GM12873 (cell line): Measurements from ENCODE around the gene TSPAN8.

Source experiments
- TF ChIP-seq, protein P1 (sequence below): IDR thresholded peaks from 2 replicates; pipeline ENCODE4 v1.5.1; 2012; ENCODE audit warnings: low read depth, mild to moderate bottlenecking, moderate library complexity, low read length, control low read depth; ENCODE audit not compliant: insufficient read depth; ENCODE audit errors: missing control alignments

TSPAN8 gene

DNA sequence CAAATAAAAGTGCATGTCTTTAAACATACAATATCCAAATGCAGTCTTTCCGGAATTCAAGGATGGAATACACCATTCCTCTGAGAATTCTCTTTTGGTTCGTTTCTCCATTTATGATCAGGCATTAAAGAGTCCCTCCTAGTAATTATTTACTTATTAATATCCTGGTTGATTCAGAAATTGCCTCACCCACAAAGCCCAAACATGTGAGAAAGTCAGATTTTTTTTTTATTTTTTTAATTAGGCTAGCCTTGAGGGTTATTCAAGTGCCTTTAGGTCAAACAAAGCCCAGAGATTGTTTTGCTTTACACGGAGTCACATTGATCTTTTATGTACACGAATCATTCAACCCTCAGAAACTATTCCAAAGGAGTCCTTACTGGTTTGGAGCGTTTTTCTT, 6.4 kb upstream of the TSPAN8 start:
- TF ChIP-seq, protein P1, sequence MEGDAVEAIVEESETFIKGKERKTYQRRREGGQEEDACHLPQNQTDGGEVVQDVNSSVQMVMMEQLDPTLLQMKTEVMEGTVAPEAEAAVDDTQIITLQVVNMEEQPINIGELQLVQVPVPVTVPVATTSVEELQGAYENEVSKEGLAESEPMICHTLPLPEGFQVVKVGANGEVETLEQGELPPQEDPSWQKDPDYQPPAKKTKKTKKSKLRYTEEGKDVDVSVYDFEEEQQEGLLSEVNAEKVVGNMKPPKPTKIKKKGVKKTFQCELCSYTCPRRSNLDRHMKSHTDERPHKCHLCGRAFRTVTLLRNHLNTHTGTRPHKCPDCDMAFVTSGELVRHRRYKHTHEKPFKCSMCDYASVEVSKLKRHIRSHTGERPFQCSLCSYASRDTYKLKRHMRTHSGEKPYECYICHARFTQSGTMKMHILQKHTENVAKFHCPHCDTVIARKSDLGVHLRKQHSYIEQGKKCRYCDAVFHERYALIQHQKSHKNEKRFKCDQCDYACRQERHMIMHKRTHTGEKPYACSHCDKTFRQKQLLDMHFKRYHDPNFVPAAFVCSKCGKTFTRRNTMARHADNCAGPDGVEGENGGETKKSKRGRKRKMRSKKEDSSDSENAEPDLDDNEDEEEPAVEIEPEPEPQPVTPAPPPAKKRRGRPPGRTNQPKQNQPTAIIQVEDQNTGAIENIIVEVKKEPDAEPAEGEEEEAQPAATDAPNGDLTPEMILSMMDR: no peak

DNA sequence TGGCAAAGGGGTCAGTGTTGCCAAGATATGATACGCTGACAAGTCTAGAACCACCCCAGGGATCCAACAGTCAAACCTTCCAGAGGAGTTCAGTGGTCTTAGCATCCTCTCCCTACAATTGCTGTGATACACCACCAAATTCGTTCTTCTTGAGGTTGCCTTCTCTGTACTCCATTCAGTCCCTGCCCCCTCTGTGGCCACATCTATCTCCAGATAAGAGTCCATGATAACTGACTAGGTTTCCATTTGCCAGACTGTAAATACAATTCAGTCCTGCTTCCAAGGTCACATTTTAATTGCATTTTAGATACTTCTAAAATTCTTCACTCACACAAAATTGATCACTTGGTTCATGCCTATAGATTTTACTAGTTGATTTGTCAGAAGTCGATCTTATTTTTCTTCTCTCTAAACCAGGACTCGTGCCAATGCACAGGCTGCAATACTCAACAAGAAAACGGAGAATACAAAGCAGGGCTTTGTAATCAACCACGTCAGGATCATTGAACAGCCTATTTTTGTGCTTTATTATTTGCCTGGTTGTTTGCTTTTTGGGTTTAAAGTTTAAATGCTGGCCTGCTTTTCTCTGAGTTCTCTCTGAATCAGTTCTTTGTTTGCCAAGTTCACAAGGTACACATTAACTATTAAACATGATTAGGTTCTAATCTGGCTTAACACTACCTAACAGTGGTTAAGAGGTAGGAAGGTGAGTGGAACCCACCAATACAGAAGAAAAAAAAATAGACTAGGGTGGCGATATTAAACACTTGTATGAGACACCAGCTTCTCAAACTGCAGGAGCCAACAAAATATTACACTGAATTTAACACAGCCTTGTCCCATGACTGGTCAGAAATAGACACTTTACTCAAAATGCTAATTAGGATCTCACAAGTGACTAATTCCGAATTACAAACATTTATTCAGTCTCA, 5.3 kb upstream of the TSPAN8 start:
- TF ChIP-seq, protein P1: no peak

DNA sequence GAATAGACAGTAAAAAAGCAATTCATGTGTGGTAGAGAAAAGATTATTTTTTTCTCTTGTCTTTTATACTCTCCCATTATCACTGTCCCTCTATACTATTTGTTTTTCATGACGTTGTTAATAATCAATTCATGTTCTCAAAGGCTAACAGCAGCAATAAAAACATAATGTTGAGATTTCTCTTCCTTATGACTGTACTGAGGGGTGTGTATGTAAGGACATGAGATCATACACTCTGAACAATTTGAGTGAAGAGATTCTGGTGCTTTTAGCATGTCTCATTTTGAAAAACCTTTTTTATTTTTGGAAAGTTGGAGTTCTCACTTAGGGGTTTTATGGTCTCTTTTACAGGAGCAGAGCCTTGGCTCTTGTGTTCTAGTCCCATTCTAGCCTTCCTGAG, 3.8 kb upstream of the TSPAN8 start:
- TF ChIP-seq, protein P1: no peak

DNA sequence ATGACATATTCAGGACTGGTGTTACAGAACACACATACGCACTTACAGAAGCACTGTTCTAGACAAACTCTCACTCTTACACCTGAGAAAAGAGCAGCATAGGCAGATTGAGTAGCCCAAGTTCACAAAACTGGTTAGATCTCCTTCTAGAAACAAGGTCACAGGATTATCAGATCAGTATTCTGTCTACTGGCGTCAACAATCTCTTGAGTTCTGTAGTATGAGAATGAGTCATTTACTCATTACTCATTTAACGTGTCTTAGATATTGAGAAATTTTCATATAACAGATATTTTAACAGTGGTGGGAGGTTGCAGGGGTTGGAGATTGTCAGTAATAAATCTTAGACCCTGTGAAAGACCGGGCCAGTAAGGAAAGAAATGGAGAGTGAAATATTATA, 2.8 kb upstream of the TSPAN8 start:
- TF ChIP-seq, protein P1: no peak

DNA sequence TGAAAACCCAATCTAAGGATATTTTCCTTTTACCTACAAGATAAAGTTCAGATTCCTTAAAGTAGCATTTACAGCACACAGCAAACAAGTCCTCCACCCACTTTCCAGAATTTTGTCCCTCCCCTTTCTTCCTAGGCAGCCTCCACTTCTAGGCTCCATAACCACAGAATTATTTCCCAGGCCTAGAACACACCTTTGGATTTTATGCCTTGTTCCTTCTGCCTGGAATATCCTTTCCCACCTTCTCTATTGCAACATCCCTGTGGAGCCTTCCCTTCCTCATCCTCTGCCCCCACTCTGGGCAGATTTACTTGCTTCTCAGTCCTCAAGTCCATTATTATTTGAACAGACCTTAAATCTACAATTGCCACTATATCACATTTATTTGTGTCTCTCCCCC, 2.1 kb upstream of the TSPAN8 start:
- TF ChIP-seq, protein P1: no peak

DNA sequence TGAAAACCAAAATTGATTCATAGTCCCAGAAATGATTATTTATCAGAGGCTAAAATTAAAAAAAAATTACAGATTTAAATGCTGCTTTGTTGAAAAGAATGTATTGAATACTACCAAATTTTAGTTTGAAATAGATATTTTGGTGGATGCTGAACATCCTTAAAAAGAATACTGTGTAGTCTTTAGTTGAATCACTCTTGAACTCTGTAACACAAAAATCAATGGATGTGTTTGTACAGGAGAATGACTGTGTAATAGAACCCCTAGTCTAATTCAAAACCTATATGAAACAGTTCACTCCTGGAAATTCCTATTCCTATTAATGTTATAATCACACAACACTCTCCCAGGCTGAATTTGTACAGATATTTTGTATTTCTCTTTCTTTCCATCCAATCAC, 1.5 kb upstream of the TSPAN8 start:
- TF ChIP-seq, protein P1: no peak

DNA sequence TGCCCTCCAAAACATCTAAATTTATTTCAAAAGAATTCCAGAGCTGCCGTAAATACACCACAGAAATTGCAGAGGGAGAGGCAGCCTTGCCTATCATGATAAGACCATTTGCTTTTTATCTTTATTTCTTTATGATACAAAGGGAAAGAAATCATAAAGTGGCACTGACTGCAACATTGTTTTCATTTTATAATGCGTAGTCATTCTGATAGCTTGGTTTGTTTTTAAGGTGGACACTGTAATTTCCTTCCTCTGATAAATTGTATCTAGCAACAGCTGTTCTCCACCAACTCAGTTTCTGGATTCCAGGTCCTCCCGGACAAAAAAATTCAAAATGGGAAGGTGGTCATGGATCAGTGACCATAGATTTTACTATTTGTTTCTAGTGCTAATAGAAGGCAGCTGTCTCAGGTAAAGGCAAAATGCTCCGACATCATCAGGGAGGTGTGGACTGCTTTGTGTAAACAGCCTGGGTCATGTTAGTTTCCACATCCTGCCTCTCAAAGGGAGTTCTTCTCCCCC, 623 bp upstream of the TSPAN8 start:
- TF ChIP-seq, protein P1: no peak
